Body of pancreas (tissue), 4 donors: Measurements from ENCODE around the gene LCOR. TPM values are rescaled to one million over a fixed set of nuclear protein-coding genes. Genes with fewer than 3 reads are reported as not detected.
A peak's percentile ranks its signal among the peaks of the same experiment; 100 is the strongest.
"Not testable (repeated sequence)": the region's sequence is repeated elsewhere in the genome, so short reads cannot be mapped to it uniquely, and the experiment has no call there.

Experiments
- ATAC-seq: fragments of 150-250 bp; one replicate; pipeline ENCODE4 v1.9.1; 2016
- DNase-seq, 4 donors: peaks; one replicate each; pipeline ENCODE4 v3.0.0-alpha.2; 2019
- H3K27ac ChIP-seq, 4 donors: fragments of 200-600 bp; sonication (generic); 1 replicate in 3 of 4; 2 replicates in 1 of 4; pipeline versions ENCODE4 v1.5.1 to v1.6.1; 2016 to 2019; ENCODE audit warnings: mild to moderate bottlenecking in 1 of 4, mixed read lengths in 1 of 4, moderate library complexity in 1 of 4
- H3K27me3 ChIP-seq, 2 donors: fragments of 200-600 bp; sonication (generic); one replicate each; pipeline ENCODE4 v1.6.0; 2016; ENCODE audit warnings: mild to moderate bottlenecking in 1 of 2
- H3K36me3 ChIP-seq, 2 donors: fragments of 200-600 bp; sonication (generic); replicated peaks in 1 of 2; 2 replicates each; pipeline ENCODE4 v1.5.1; 2016; ENCODE audit warnings: low read depth in 2 of 2; ENCODE audit not compliant: insufficient read depth in 1 of 2
- H3K4me1 ChIP-seq: fragments of 200-600 bp; sonication (generic); one replicate; pipeline ENCODE4 v1.6.0; 2016
- H3K4me3 ChIP-seq, 2 donors: fragments of 200-600 bp; sonication (generic); 1 replicate in 1 of 2; 2 replicates in 1 of 2; pipeline ENCODE4 v1.5.1; 2016 to 2019
- H3K9me3 ChIP-seq, 3 donors: fragments of 200-600 bp; sonication (generic); 1 replicate in 2 of 3; 2 replicates in 1 of 3; pipeline ENCODE4 v1.5.1; 2016
- CTCF ChIP-seq, 7 experiments: fragments of 450-650 bp in 4 of 7; fragments of 200-600 bp in 3 of 7; sonication (generic) in 3 of 7; IDR thresholded peaks; one replicate each; pipeline ENCODE4 v1.5.1; 2016 to 2019; ENCODE audit warnings: antibody characterized with exemption in 7 of 7
- POLR2A ChIP-seq, 3 donors: fragments of 450-650 bp; IDR thresholded peaks; one replicate each; pipeline ENCODE4 v1.6.1; 2016; ENCODE audit warnings: antibody characterized with exemption in 3 of 3, mild to moderate bottlenecking in 2 of 3
- WGBS, 2 donors: methylation state at CpG; one replicate each; pipeline ENCODE4 v1.1.5; 2017; 5-methylcytosine and 5-hydroxymethylcytosine counted together
- intact Hi-C: fragments of 100-400 bp; cut with DNase I; formaldehyde crosslinking; loops from one replicate; pipeline ENCODE4 v1.15.1; 2023
- total RNA-seq, 2 donors: library from RNA; depleted of rRNA; stranded (reverse); fragments of >200 nt; gene quantifications; one replicate each; pipeline ENCODE4 v1.1.0, GENCODE V29; 2016

Gene LCOR
- total RNA-seq, 2 donors from 2014 or later: 34.5 to 35.3 TPM

- Histone ChIP-seq H3K4me1 (peaks cover 61% of the 10 kb centered on the region), H3K36me3 (no peaks in the 10 kb centered on the region), H3K4me3 (no peak overlapping the region), H3K27me3 (no peaks in the 10 kb centered on the region), H3K9me3 (no peaks in the 10 kb centered on the region), H3K27ac (peak overlapping the region in 3 of 4 donors; percentile 30 to 64 (median 60))
- TF ChIP-seq POLR2A (IDR thresholded peaks at IDR 0.05) (no peak), CTCF (IDR thresholded peaks at IDR 0.05) (no peak)
- intact Hi-C loops: no loop called here
- DNase-seq (no peak), ATAC-seq (no peak)
- WGBS, 2 donors: 66 to 75% methylated on average over 2 of the region's 2 CpGs
These were observed 11.7 kb downstream of the LCOR start for GRCh38 chr10:96843823-96844222.

GRCh38 chr10:96846395-96846794, 14.3 kb downstream of the LCOR start:
- Histone ChIP-seq H3K4me1 (peaks cover 60% of the 10 kb centered on the region), H3K27ac (no peak overlapping the region), H3K36me3 (no peaks in the 10 kb centered on the region), H3K27me3 (no peaks in the 10 kb centered on the region), H3K9me3 (no peaks in the 10 kb centered on the region), H3K4me3 (no peak overlapping the region)
- intact Hi-C loops: no loop called here
- TF ChIP-seq POLR2A (IDR thresholded peaks at IDR 0.05) (no peak), CTCF (IDR thresholded peaks at IDR 0.05) (no peak)
- ATAC-seq (no peak), DNase-seq (no peak)
- WGBS, 2 donors: 24 to 28% methylated on average over 1 of the region's 1 CpG

GRCh38 chr10:96846926-96847325, 14.8 kb downstream of the LCOR start:
- DNase-seq: no peak
- ATAC-seq: no peak
- 90 to 98% methylated on average over 5 of the region's 5 CpGs for WGBS, 2 donors
- H3K36me3 ChIP-seq: no peaks in the 10 kb centered on the region
- intact Hi-C loops: no loop called here
- H3K4me1 ChIP-seq: peaks cover 57% of the 10 kb centered on the region
- H3K27me3 ChIP-seq: no peaks in the 10 kb centered on the region
- peak overlapping the region in 1 of 4 donors; percentile 6 for H3K27ac ChIP-seq
- no peaks in the 10 kb centered on the region for H3K9me3 ChIP-seq
- no peak overlapping the region for H3K4me3 ChIP-seq
- TF ChIP-seq POLR2A (IDR thresholded peaks at IDR 0.05) (no peak), CTCF (IDR thresholded peaks at IDR 0.05) (no peak)

- peaks cover 53% of the 10 kb centered on the region for H3K4me1 ChIP-seq
- DNase-seq, H3K4me3 ChIP-seq, H3K27ac ChIP-seq, ATAC-seq, H3K9me3 ChIP-seq, H3K36me3 ChIP-seq, H3K27me3 ChIP-seq, intact Hi-C loops: not testable (repeated sequence)
- 93% methylated on average over 12 of the region's 12 CpGs for WGBS, 2 donors
These were observed 15.3 kb downstream of the LCOR start for GRCh38 chr10:96847356-96847755.

- DNase-seq: no peak
- no peaks in the 10 kb centered on the region for H3K9me3 ChIP-seq
- WGBS, 2 donors: 93 to 94% methylated on average over 5 of the region's 5 CpGs
- no peaks in the 10 kb centered on the region for H3K36me3 ChIP-seq
- intact Hi-C loops: no loop called here
- H3K4me3 ChIP-seq: no peak overlapping the region
- H3K4me1 ChIP-seq: peaks cover 29% of the 10 kb centered on the region
- no peaks in the 10 kb centered on the region for H3K27me3 ChIP-seq
- no peak for TF ChIP-seq CTCF (IDR thresholded peaks at IDR 0.05)
- TF ChIP-seq POLR2A (IDR thresholded peaks at IDR 0.05): no peak
- no peak for ATAC-seq
- H3K27ac ChIP-seq: no peak overlapping the region
These were observed 18.0 kb downstream of the LCOR start for GRCh38 chr10:96850113-96850512.
